ENCODE data around the gene ALG13.
"Not testable (repeated sequence)": the region's sequence is repeated elsewhere in the genome, so short reads cannot be mapped to it uniquely, and the experiment has no call there.

Gene ALG13

GRCh38 chrX:111680988-111681779 lies at the start of gene ALG13:
Gene ALG13 (plus strand): TSS chrX:111681170. CDS start chrX:111681219, 49 bp downstream.
- peak; percentile 82 for DNase-seq

GRCh38 chrX:111634823-111635729 lies 45.9 kb upstream of the ALG13 start:
- no peak for DNase-seq

DNA sequence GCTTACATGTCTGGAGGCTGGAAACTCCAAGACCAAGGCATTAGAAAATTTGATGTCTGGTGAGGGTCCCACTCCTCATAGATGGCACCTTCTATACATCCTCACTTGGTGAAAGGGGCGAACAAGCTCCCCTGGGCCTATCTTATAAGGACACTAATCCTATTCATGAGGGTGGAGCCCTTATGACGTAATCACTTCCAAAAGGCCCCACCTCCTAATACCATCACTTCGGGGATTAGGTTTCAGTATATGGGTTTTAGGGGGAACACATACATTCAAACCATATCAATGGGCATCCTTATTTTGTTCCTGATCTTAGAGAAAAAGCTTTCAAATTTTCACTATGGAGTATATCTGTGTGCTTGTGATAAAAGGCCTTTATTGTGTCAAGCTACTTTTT lies 39.0 kb upstream of the ALG13 start:
- no peak for DNase-seq

- DNase-seq = not testable (repeated sequence)
Observed at GRCh38 chrX:111645165-111645564, 35.8 kb upstream of the ALG13 start.

- no peak for DNase-seq
Observed at GRCh38 chrX:111645607-111646006, 35.4 kb upstream of the ALG13 start.

DNA sequence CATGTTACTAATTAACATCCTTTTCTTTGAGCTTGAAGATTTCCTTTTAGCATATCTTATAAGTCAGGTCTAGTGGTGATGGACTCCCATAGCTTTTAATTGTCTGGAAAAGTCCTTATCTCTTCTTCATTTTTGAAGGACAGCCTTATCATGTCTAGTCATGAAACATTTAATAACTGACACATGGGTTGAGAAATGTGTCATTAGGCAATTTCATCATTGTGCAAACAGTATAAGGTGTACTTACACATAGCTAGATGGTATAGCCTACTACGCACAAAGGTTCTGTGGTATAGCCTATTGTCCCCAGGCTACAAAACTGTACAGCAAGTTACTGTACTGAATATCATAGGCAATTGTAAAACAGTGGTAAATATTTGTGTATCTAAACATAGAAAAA lies 34.5 kb upstream of the ALG13 start:
- DNase-seq = no peak

GRCh38 chrX:111648802-111649201 lies 32.2 kb upstream of the ALG13 start:
- no peak for DNase-seq

GRCh38 chrX:111649638-111650037 lies 31.3 kb upstream of the ALG13 start:
- DNase-seq = no peak

GRCh38 chrX:111650845-111651244 lies 30.1 kb upstream of the ALG13 start:
- DNase-seq = no peak

GRCh38 chrX:111652719-111653118 lies 28.3 kb upstream of the ALG13 start:
- DNase-seq = no peak

DNA sequence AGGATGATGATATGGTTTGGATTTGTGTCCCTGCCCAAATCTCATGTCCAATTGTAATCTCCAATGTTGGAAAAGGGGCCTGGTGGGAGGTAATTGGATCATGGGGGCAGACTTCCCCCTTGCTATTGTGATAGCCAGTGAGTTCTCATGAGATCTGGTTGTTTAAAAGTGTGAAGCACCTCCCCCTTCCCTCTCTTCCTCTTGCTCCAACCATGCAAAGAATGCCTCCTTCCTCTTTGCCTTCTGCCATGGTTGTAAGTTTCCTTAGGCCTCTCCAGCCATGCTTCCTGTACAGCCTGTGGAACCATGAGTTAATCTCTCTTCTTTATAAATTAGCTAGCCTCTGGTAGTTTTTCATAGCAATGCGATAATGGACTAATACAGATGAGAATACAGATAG lies 19.7 kb upstream of the ALG13 start:
- no peak for DNase-seq

- DNase-seq = no peak
Observed at GRCh38 chrX:111662292-111662691, 18.7 kb upstream of the ALG13 start.

DNA sequence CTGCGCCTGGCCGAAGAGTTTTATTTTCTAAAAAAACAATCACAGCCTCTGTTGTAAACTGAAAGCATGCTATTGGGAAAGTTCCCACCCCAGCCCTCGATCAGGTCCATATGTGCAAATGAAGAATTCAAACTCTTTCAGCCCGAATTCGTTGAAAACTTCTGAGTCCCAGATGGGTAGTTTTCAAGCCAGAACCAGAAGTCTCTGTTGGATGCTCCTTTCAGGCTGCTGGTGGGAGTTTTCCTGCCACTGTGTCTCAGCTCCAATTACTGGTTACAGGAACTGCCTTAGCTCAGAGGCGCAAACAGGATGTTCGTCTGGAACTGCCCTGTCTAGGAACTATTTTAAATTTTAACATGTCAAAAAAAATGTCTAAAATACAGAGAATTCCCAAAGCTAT lies 9.3 kb upstream of the ALG13 start:
- DNase-seq = no peak

DNA sequence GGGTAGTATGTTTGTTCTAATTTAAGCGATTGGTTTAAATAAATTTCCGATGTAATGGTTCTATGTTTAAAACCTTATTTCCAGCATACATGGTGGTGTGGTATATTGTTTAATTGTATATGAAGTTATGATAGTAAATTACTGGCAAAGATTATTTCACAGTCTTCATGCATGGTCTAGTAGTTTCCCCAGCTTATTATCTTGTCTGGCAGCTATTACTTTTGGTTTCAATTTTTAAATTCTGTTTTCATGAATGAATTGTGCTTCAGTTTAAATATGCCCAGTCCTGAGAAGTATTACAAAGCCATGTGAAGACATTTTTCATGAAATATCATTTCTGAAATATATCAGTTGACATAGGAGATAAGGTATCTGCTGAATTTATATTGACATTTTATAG lies 6.3 kb downstream of the ALG13 start:
- DNase-seq = no peak

DNA sequence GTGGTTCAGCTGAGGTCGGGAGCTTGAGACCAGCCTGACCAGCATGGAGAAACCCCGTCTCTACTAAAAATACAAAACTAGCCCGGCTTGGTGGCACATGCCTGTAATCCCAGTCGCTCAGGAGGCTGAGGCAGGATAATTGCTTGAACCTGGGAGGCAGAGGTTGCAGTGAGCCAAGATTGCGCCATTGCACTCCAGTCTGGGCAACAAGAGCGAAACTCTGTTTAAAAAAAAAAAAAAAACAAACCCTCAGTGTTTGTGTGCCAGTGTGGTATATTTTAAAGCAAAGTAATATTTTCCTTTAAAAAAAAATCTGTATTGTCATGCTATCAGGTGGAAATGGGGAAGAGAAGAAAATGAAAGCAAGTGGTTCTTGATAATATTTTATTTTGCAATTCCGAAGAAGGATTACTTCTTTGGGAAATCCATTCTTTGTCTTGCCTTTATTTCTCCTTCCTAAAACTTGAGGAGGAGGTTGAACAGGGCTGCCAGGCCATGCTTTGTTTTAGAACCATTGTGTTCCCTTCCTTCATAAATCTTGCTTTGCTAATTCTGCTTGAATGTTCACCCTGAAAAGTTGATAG lies 14.4 kb downstream of the ALG13 start:
- DNase-seq = no peak

- DNase-seq = no peak
Observed at GRCh38 chrX:111719426-111720210, 38.6 kb downstream of the ALG13 start.

DNA sequence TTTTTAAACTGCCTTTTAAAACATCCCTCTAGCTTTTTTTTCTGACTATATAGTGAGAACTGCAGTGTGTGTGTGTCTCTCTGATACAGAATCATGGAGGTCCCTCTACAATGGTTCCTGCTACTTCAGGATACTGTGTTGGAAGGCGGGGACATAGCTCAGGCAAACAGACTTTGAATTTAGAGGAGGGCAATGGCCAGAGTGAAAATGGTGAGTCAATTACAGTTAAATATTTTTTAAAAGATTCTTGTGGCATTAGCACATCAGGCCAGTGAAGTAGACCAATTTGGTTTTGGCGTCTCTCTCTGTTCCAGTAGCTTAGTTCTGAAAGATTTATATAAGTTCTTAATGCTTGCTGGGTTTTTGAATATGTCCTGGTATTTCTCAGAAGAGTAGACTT lies 47.1 kb downstream of the ALG13 start:
- DNase-seq = no peak

DNA sequence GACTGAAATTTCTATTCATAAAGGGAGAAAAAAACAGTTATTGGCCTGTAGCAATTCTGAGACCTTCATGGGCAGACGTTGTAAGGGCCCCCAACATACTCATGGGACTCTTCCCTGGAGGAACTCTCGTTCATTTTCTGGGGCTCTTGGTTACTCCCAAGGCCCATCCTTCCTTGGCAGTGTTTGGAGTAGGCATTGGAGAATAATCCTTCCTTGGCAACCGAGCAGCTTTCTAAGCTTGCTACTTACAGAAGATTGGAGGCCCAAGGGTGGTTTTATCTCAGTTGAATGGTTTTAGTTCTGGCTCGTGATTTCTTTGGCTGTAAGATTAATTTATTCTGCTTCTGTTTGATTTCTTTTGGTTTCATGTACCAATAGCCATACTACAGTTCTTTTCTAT lies 50.4 kb downstream of the ALG13 start:
- no peak for DNase-seq

- no peak for DNase-seq
Observed at GRCh38 chrX:111736571-111736970, 55.6 kb downstream of the ALG13 start.

DNA sequence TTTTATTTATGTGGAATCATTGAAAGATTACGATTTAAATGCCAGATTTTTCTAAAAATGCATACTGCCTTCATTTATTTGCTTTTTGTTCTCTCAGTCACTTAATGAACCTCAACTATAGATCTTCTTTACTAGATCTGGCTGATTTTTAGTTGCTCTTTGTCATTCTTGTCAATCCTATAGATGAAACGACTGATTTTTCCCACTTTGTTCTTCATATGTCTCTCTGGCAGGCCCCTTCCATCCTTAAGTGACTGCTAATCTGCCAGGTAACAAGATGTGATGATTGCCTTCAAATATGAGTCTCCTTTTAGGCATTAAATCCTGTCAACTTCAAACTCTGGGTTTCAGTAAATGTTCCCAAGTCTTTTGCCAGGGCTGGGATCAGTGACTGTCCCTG lies 61.0 kb downstream of the ALG13 start:
- no peak for DNase-seq

DNA sequence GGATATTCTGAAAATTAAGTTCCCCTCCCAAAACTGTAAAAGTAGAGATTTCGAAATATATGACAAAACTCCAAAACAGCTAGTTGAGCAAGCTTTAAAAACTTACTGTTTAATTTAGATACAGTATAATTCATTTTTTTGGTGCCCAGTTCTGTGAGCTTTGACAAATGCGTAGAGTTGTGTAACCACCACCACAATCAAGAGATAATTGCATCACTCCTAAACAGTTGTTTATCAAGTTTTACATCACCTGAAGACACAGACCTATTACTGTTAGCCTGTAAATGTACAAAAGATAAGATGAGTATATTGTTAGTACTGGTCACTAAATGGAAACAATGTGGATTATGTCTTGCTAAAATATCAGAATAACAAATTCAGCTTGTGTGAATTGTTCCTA lies 62.3 kb downstream of the ALG13 start:
- DNase-seq = no peak

GRCh38 chrX:111756486-111756885 lies 75.5 kb downstream of the ALG13 start:
- DNase-seq = no peak

DNA sequence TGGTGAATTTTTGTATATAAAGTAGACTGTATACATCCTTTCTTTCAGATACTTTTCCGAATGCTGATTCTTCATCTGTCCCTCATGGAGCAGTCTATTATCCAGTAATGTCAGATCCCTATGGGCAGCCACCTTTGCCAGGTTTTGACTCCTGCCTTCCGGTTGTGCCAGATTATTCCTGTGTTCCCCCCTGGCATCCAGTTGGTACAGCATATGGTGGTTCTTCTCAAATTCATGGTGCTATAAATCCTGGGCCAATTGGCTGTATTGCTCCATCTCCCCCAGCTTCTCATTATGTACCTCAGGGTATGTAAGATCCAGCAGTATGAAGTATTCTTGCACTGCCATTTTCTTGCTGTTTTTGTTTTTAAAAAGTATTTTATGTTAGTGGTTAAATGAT lies 78.7 kb downstream of the ALG13 start:
- no peak for DNase-seq
